GM12874 (cell line): Measurements from ENCODE around the gene SLC6A6.

Experiments
- TF ChIP-seq, protein P1 (sequence below): IDR thresholded peaks from 2 replicates; pipeline ENCODE4 v1.5.1; 2011; ENCODE audit warnings: low read depth, mild to moderate bottlenecking, control low read depth, low read length, moderate library complexity; ENCODE audit not compliant: insufficient read depth

Gene SLC6A6

DNA sequence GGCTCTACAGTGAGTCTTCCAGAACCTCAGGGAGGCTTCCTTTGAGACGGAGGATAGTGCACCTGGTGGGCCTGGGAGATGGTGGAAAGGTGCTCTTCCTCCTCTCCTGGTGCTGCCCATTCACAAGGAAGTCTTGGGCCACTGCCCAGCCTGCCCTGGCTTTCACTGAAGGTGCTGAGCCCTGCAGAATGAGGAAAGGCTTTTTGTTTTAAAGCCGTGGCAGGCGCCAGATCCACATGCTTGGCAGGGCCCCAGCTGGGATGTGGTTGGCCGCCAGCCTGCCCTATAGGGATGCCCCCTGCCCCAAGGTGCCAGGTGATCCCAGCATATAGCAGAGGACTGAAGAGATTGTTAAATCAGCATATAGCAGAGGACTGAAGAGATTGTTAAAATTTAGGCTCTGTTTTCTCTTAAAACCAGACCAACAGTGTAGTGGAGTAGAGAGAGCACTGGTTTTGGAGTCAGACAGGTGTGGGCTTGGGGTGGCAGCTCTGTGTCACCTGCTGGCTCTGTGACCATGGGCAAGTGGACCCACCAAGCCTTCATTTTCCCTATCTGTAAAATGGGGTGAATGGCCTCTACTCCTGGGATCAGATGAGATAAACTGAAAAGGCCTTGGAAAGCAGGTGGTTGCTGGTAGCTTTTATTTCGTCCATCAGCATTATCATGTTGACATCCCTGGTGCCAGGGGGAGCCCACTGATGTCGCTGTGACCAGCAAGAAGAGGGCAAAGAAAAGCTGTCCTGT is 53.3 kb downstream of the SLC6A6 start:
- TF ChIP-seq, protein P1, sequence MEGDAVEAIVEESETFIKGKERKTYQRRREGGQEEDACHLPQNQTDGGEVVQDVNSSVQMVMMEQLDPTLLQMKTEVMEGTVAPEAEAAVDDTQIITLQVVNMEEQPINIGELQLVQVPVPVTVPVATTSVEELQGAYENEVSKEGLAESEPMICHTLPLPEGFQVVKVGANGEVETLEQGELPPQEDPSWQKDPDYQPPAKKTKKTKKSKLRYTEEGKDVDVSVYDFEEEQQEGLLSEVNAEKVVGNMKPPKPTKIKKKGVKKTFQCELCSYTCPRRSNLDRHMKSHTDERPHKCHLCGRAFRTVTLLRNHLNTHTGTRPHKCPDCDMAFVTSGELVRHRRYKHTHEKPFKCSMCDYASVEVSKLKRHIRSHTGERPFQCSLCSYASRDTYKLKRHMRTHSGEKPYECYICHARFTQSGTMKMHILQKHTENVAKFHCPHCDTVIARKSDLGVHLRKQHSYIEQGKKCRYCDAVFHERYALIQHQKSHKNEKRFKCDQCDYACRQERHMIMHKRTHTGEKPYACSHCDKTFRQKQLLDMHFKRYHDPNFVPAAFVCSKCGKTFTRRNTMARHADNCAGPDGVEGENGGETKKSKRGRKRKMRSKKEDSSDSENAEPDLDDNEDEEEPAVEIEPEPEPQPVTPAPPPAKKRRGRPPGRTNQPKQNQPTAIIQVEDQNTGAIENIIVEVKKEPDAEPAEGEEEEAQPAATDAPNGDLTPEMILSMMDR, result no peak

DNA sequence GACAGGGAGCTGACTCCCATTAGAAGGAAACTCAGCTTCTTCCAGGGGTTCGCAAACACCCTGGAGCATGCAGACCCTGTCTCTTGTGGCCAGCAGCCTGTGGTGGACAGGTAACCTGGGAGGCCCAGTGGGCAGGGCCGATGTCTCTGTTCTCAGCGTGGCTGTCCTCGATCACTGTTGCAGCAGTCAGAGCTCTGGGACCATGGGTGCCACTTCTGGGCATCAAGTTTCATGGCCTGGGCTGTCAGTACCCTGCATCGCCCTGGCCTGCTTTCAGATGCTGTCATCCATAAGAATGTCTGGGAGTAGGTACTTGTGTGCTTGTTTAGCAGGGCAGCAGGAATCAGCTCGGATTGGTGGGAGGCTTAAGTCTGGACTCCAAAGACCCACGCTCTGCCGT is 54.4 kb downstream of the SLC6A6 start:
- TF ChIP-seq, protein P1, result no peak

GRCh38 chr3:14457481-14457880 is 55.1 kb downstream of the SLC6A6 start:
- TF ChIP-seq, protein P1, result no peak

DNA sequence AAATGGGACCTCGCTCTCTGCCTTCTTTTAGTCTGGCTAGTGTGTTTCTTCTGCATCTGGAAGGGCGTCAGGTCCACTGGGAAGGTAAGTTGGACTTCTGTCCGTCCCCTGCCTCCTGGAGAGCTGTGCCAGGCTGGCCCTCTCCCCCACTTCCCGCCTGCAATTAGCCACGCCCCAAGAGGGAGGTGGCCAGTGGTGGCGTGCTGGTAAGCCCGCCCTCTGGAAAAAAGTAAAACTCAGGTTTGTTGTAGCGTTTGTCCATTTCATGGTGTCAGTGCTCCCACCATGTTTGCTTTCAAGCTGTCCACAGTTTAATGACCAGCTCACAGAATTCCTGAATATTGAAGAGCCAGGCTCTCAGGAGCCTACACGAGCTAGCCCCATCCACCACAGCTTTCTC is 55.6 kb downstream of the SLC6A6 start:
- TF ChIP-seq, protein P1, result no peak

- TF ChIP-seq, protein P1, result no peak
Observed at GRCh38 chr3:14458434-14459275, 56.2 kb downstream of the SLC6A6 start.

- TF ChIP-seq, protein P1, result no peak
Observed at GRCh38 chr3:14459384-14459783, 57.0 kb downstream of the SLC6A6 start.

- TF ChIP-seq, protein P1, result no peak
Observed at GRCh38 chr3:14459787-14460186, 57.4 kb downstream of the SLC6A6 start.
